ENCODE data around the gene LRP2BP. TPM values are rescaled to one million over a fixed set of nuclear protein-coding genes. Genes with fewer than 3 reads are reported as not detected.
A peak's percentile ranks its signal among the peaks of the same experiment; 100 is the strongest.

Gene LRP2BP
- total RNA-seq (2021) (0.33 to 0.69 TPM (median 0.39 TPM) in 3 replicates), Bru-seq, nascent RNA (percentile 31 among the genes with signal in this experiment)
- long read RNA-seq, experiment 1, partial matches to known transcripts = 0 of 1 reads
- long read RNA-seq, experiment 1, other reads (novel, unspliced or antisense) = 1 of 1 reads
- long read RNA-seq, experiment 2, partial matches to known transcripts = 0 of 2 reads
- long read RNA-seq, experiment 2, other reads (novel, unspliced or antisense) = 2 of 2 reads
- long read RNA-seq, experiment 3, partial matches to known transcripts = 0 of 1 reads
- long read RNA-seq, experiment 3, other reads (novel, unspliced or antisense) = 1 of 1 reads

GRCh38 chr4:185395238-185395955 lies at the start of gene LRP2BP:
TSS of gene LRP2BP (minus strand) at chr4:185395924. CDS start at chr4:185378186, 17,738 bp downstream.
- ATAC-seq (no peak), DNase-seq (ENCODE audit: low spot score) (no peak)
- CTCF ChIA-PET = interaction anchor here (1.7 to 1.9 kb wide), 2 partner anchors 31 to 642 kb away, joined by 7 to 11 read pairs; partner anchors contain the start of gene UFSP2
- Mint-ChIP-seq H3K27me3 (ENCODE audit: low read depth) (no peaks in the 10 kb centered on the region), H3K27ac (peak within 1 kb of the TSS; percentile 93), H3K4me3 (peak within 1 kb of the TSS; percentile 78), H3K4me1 (peaks cover 22% of the 10 kb centered on the region), H3K36me3 (peaks cover 27% of the 10 kb centered on the region), H3K9me3 (peaks cover 9% of the 10 kb centered on the region)
- TF ChIP-seq ZNF416 (CRISPR knock-in tag; IDR thresholded peaks at IDR 0.05) = no peak
- no peak for TF ChIP-seq USF2 (CRISPR knock-in tag; IDR thresholded peaks at IDR 0.05)
- no peak for TF ChIP-seq ZNF121 (CRISPR knock-in tag; IDR thresholded peaks at IDR 0.05)
- no peak for TF ChIP-seq ZNF317 (CRISPR knock-in tag; IDR thresholded peaks at IDR 0.05; ENCODE audit: borderline replicate concordance, low read depth)
- TF ChIP-seq ZNF532 (CRISPR knock-in tag; IDR thresholded peaks at IDR 0.05; ENCODE audit: borderline replicate concordance) = no peak
- TF ChIP-seq, protein P1, sequence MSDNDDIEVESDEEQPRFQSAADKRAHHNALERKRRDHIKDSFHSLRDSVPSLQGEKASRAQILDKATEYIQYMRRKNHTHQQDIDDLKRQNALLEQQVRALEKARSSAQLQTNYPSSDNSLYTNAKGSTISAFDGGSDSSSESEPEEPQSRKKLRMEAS (CRISPR knock-in tag; IDR thresholded peaks at IDR 0.05) = no peak
- TF ChIP-seq MYBL2 (CRISPR knock-in tag; IDR thresholded peaks at IDR 0.05) = no peak
- no peak for TF ChIP-seq ATF6 (CRISPR knock-in tag; IDR thresholded peaks at IDR 0.05)
- TF ChIP-seq RORB (CRISPR knock-in tag; IDR thresholded peaks at IDR 0.05) = no peak
- TF ChIP-seq HMGA2 (CRISPR knock-in tag; IDR thresholded peaks at IDR 0.05) = no peak
- TF ChIP-seq, protein P2, sequence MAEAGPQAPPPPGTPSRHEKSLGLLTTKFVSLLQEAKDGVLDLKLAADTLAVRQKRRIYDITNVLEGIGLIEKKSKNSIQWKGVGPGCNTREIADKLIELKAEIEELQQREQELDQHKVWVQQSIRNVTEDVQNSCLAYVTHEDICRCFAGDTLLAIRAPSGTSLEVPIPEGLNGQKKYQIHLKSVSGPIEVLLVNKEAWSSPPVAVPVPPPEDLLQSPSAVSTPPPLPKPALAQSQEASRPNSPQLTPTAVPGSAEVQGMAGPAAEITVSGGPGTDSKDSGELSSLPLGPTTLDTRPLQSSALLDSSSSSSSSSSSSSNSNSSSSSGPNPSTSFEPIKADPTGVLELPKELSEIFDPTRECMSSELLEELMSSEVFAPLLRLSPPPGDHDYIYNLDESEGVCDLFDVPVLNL (CRISPR knock-in tag; IDR thresholded peaks at IDR 0.05; ENCODE audit: borderline replicate concordance, low read depth) = no peak
- no peak for TF ChIP-seq FOXJ3 (CRISPR knock-in tag; IDR thresholded peaks at IDR 0.05; ENCODE audit: borderline replicate concordance)
- TF ChIP-seq, protein P3, sequence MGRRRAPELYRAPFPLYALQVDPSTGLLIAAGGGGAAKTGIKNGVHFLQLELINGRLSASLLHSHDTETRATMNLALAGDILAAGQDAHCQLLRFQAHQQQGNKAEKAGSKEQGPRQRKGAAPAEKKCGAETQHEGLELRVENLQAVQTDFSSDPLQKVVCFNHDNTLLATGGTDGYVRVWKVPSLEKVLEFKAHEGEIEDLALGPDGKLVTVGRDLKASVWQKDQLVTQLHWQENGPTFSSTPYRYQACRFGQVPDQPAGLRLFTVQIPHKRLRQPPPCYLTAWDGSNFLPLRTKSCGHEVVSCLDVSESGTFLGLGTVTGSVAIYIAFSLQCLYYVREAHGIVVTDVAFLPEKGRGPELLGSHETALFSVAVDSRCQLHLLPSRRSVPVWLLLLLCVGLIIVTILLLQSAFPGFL (CRISPR knock-in tag; IDR thresholded peaks at IDR 0.05; ENCODE audit: borderline replicate concordance) = no peak
- TF ChIP-seq ELF4 (CRISPR knock-in tag; IDR thresholded peaks at IDR 0.05; ENCODE audit: low read depth) = no peak
- TF ChIP-seq MXD4 (CRISPR knock-in tag; IDR thresholded peaks at IDR 0.05; ENCODE audit: borderline replicate concordance) = no peak
- TF ChIP-seq SMAD3 (CRISPR knock-in tag; IDR thresholded peaks at IDR 0.05; ENCODE audit: borderline replicate concordance) = no peak
- POLR2A ChIA-PET = interaction anchor here (0.7 to 1.2 kb wide), 2 partner anchors 31 to 309 kb away, joined by 3 read pairs; partner anchors contain the start of gene UFSP2

Measured in WTC11 (cell line).